A549 treated with DMSO at 1 μM for 4 hours (cell line): ENCODE data around the gene MYF6. TPM values are rescaled to one million over a fixed set of nuclear protein-coding genes. Genes with fewer than 3 reads are reported as not detected.

Source experiments
- total RNA-seq: library from RNA; stranded (reverse); fragments of 200-300 nt; extraction: Qiagen RNA extraction; gene quantifications from 5 replicates; pipeline ENCODE4 v1.2.3, GENCODE V29; 2022; ENCODE audit warnings: low read depth

The MYF6 gene
- total RNA-seq: not detected in 5 replicates

DNA sequence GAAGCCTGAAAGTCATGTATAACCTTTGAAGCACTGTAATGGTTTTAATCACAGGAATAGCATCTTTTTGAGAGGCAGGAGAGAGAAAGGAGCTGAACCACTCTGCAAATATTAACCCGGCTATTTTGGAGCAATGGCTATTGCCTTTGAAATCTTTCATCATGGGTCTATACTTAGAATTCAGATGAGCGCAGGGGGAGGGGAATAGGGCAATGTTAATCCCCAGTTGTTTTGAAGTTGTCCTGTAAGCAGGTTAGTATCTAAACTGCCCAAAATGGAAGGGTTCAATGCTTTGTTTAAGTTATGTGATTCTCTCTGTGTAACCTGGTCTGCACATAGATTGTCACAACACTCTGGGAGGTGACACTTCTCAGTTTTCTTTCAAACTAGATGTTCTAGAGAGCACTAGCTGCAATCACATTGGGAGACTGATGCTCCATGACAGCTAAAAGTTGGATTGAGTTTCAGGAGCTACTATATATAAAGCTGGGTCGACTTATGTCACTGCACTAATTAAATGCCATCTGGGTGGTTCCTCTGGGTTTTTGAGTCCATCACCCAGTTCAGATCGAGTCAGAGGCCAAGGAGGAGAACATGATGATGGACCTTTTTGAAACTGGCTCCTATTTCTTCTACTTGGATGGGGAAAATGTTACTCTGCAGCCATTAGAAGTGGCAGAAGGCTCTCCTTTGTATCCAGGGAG, at the start of gene MYF6:
MYF6 (plus strand) TSS at position 509 of the 704 bp plus-strand sequence; CDS start at position 595, 86 bp downstream.

DNA sequence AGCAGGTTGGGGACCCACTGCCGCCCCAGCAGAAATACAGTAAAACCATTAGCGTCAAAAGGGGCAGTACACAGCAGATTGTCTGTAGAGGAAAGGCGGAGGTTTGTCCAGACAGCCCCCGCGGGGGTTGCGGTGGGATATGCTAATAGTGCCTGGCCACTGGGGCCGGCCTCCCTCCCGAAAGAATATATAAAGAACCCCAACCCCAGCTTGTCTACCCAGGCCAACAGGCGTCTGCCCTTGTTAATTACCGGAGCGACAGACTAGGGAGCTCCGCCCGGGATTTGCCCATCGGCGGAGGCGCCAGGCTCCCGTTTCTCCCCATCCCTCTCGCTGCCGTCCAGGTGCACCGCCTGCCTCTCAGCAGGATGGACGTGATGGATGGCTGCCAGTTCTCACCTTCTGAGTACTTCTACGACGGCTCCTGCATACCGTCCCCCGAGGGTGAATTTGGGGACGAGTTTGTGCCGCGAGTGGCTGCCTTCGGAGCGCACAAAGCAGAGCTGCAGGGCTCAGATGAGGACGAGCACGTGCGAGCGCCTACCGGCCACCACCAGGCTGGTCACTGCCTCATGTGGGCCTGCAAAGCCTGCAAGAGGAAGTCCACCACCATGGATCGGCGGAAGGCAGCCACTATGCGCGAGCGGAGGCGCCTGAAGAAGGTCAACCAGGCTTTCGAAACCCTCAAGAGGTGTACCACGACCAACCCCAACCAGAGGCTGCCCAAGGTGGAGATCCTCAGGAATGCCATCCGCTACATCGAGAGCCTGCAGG, 9.4 kb downstream of the MYF6 start, which contains the start of gene MYF5:
MYF5 (plus strand) TSS at position 217 of the 774 bp plus-strand sequence; CDS start at position 369, 152 bp downstream.

Other genes with a start within 250 kb of the MYF6 start
- not detected in 5 replicates for gene MYF5, start 9.3 kb downstream of the MYF6 start, total RNA-seq
- gene LIN7A, start 230.3 kb downstream of the MYF6 start, total RNA-seq: 0.18 to 0.62 TPM (median 0.46 TPM) in 5 replicates